Heart left ventricle (tissue), 16 donors: ENCODE data around the gene MPV17L. TPM values are rescaled to one million over a fixed set of nuclear protein-coding genes. Genes with fewer than 3 reads are reported as not detected.
"Not testable (repeated sequence)": the region's sequence is repeated elsewhere in the genome, so short reads cannot be mapped to it uniquely, and the experiment has no call there.

Experiments
- ATAC-seq, 4 donors: fragments of 200-7000 bp; cut with Tn5 transposase; one replicate each; pipeline ENCODE4 v1.9.1; 2020 to 2022; ENCODE audit warnings: moderate library complexity in 4 of 4, mild to moderate bottlenecking in 3 of 4, moderate number of reproducible peaks in 1 of 4
- DNase-seq, 5 donors: peaks; one replicate each; pipeline ENCODE4 v3.0.0-alpha.2; 2020
- H3K27ac ChIP-seq, 12 donors: fragments of 200-600 bp; sonication (generic) in 4 of 12; one replicate each; pipeline versions ENCODE4 v1.5.0 to v1.8.0; 2016 to 2022; ENCODE audit warnings: mild to moderate bottlenecking in 2 of 12
- H3K27me3 ChIP-seq, 9 donors: fragments of 200-600 bp; sonication (generic) in 2 of 9; one replicate each; pipeline versions ENCODE4 v1.5.1 to v1.8.0; 2016 to 2022; ENCODE audit warnings: mild to moderate bottlenecking in 3 of 9
- H3K36me3 ChIP-seq, 9 donors: fragments of 200-600 bp; sonication (generic) in 2 of 9; one replicate each; pipeline versions ENCODE4 v1.5.0 to v1.8.0; 2018 to 2022; ENCODE audit warnings: mild to moderate bottlenecking in 2 of 9
- H3K4me1 ChIP-seq, 12 donors: fragments of 200-600 bp; sonication (generic) in 4 of 12; one replicate each; pipeline versions ENCODE4 v1.5.0 to v1.8.0; 2016 to 2022; ENCODE audit warnings: mild to moderate bottlenecking in 3 of 12
- H3K4me3 ChIP-seq, 12 donors: fragments of 200-600 bp; sonication (generic) in 4 of 12; one replicate each; pipeline versions ENCODE4 v1.5.0 to v1.8.0; 2017 to 2022; ENCODE audit warnings: mild to moderate bottlenecking in 9 of 12, moderate library complexity in 4 of 12
- H3K9me3 ChIP-seq, 12 donors: fragments of 200-600 bp; sonication (generic) in 4 of 12; one replicate each; pipeline versions ENCODE4 v1.5.0 to v1.8.0; 2016 to 2022; ENCODE audit warnings: mild to moderate bottlenecking in 1 of 12
- CTCF ChIP-seq, 12 donors: fragments of 200-600 bp; sonication (generic) in 4 of 12; IDR thresholded peaks; one replicate each; pipeline versions ENCODE4 v1.5.0 to v1.8.0; 2018 to 2022; ENCODE audit warnings: antibody characterized with exemption in 12 of 12, mild to moderate bottlenecking in 5 of 12
- POLR2A ChIP-seq, 2 donors: fragments of 450-650 bp; IDR thresholded peaks; one replicate each; pipeline ENCODE4 v1.6.1; 2017; ENCODE audit warnings: antibody characterized with exemption in 2 of 2, mild to moderate bottlenecking in 2 of 2, moderate library complexity in 2 of 2
- WGBS, 4 donors: extraction: QIAGEN DNeasy Blood & Tissue Kit in 2 of 4; methylation state at CpG; one replicate each; pipeline versions ENCODE4 v1.1.5 to v1.1.7; 2013 to 2018; 5-methylcytosine and 5-hydroxymethylcytosine counted together
- intact Hi-C, 10 donors: fragments of 100-400 bp; cut with DNase I; formaldehyde crosslinking; loops; one replicate each; pipeline versions ENCODE4 v1.11.1 to v1.14.2; 2022
- polyA plus RNA-seq, 2 donors: library from polyadenylated mRNA; stranded (reverse); fragments of 200-250 nt; gene quantifications; one replicate each; pipeline ENCODE4 v1.2.3, GENCODE V29; 2013
- total RNA-seq, 9 donors: library from RNA; depleted of rRNA in 2 of 9; stranded (reverse); fragments of >200 nt in 2 of 9; fragmentation: NEBNext Ultra II Directional in 3 of 9; extraction: Animal tissue kit (Norgen Biotek cat#: 25700) in 3 of 9; gene quantifications; one replicate each; pipeline versions ENCODE4 v1.1.0 to v1.2.4, GENCODE V29; 2016 to 2023
- donor health status: ischemic (EF 13 %, LVEDD 7.1; RV severe dilation, severe dysfunction).
- donor health status: healthy with polysubstance abuse.
- donor health status: DM: no; HTN: yes; CAD: no.
- donor health status: DM: no; HTN: no; CAD: no.
- donor health status: ischemic (EF 25% LVEDD 6.9; RV normal size, moderate dysfunction).
- donor health status: ischemic (EF 25% LVEDD 5.7; RV mildly dilated, moderate dysfunction).
- donor health status: healthy.
- donor health status: DM: yes; HTN: yes; CAD: no.
- donor health status: ischemic (EF 35%, LVEDD 5.7; RV mildly dilated, moderate dysfunction).
- donor health status: nonischemic (EF 11% LVEDD 7.7; RV severe dilation, severe dysfunction).
- donor health status: DM: yes; HTN: yes; CAD: no.
- donor health status: PGD.
- donor health status: ischemic (EF 29% LVEDD 5.4; RV normal size, mild dysfunction).
- donor health status: nonischemic (EF 23%, LVEDD 6.1; RV moderate dilation, normal function).

The MPV17L gene
- total and polyA plus RNA-seq, 11 donors: 4.4 to 9.6 (median 7.1) TPM

- 77 to 83% (median 78%) methylated on average over 5 of the region's 5 CpGs for WGBS, 4 donors
- H3K27ac ChIP-seq, H3K9me3 ChIP-seq, ATAC-seq, DNase-seq, H3K36me3 ChIP-seq, H3K4me3 ChIP-seq, intact Hi-C loops, H3K4me1 ChIP-seq, H3K27me3 ChIP-seq: not testable (repeated sequence)
Observed at GRCh38 chr16:15389916-15390315, 5.6 kb upstream of the MPV17L start.

GRCh38 chr16:15393025-15393424 is 2.5 kb upstream of the MPV17L start:
- H3K9me3 ChIP-seq, H3K27ac ChIP-seq, ATAC-seq, H3K36me3 ChIP-seq, H3K27me3 ChIP-seq, H3K4me1 ChIP-seq, H3K4me3 ChIP-seq, intact Hi-C loops, DNase-seq: not testable (repeated sequence)
- 86 to 92% (median 89%) methylated on average over 8 of the region's 8 CpGs for WGBS, 4 donors

- H3K36me3 ChIP-seq, H3K9me3 ChIP-seq, DNase-seq, intact Hi-C loops, H3K4me1 ChIP-seq, H3K27me3 ChIP-seq: not testable (repeated sequence)
- peak in 1 of 4 donors; percentile 4 for ATAC-seq
- 87 to 93% (median 89%) methylated on average over 8 of the region's 8 CpGs for WGBS, 4 donors
- Histone ChIP-seq H3K4me3 (peak overlapping the region in 10 of 12 donors; percentile 29 to 85 (median 61)), H3K27ac (peak overlapping the region in 6 of 12 donors; percentile 47 to 79 (median 67))
Observed at GRCh38 chr16:15396509-15396829, 915 bp downstream of the MPV17L start.

DNA sequence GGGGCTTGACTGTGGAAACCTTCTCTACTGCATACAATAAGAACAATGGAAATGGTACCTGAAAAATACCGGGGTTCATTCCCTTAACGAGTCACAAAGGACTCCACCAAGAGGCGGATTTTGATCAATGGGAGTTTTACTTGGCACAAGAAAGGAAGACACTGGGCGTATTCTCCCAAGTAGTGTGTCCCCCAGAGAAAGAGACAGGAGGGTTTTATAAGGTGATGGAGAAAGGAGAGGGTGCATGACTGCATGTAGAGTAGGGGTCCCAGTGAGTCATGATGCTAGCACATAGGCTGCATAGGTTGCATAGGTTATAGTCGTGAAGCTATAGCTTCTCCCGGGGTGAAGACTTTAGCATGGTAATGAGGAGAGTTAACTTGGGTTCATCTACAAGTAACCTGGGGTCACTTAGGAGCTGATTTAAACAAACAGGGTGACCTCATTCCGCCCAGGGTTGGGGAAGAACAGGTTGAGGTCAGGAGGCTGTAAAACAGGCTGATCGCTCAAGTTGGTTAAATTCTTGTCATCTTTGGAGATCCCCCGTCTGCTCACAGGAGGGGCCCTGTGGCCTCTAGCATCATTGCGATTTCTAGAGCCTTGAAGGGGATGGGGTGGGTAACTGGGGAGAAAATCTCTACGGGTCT is 1.5 kb downstream of the MPV17L start:
- Histone ChIP-seq H3K9me3 (no peaks in the 10 kb centered on the region), H3K27ac (peak overlapping the region in 2 of 12 donors; percentile 24 to 67)
- intact Hi-C loops: no loop called here

DNA sequence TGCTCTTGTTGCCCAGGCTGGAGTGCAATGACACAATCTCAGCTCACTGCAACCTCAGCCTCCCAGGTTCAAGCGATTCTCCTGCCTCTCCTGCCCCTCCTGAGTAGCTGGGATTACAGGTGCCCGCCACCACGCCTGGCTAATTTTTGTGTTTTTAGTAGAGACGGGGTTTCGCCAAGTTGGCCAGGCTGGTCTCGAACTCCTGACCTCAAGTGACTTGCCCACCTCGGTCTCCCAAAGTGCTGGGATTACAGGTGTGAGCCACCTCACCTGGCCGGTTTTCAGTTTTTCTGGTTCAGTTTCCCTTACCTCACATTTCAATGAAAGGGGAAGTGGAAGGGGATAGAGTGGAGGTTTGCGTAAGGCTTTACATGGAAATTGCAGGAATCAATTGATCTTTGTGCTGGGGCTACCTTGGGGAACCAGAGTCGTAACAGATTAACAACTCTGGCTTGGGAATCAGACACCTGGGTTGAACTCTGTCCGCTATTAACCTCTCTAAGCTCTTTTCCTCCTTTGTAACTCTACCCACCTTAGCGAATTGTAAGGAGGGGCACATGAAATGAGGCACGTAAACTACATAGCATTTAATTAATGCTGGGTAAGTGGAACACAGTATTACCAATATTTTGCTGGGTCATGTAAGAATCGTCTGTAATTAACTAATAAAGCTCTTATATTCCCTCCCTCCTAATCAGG is 3.2 kb downstream of the MPV17L start:
- TF ChIP-seq CTCF (IDR thresholded peaks at IDR 0.05) (no peak), POLR2A (IDR thresholded peaks at IDR 0.05) (no peak)
- intact Hi-C loops: no loop called here
- Histone ChIP-seq H3K4me1 (peaks cover 0 to 7% (median 0%) of the 10 kb centered on the region in 12 donors), H3K36me3 (peaks cover 0 to 16% (median 6%) of the 10 kb centered on the region in 9 donors), H3K27ac (no peak overlapping the region), H3K9me3 (no peaks in the 10 kb centered on the region), H3K27me3 (peaks cover 0 to 7% (median 0%) of the 10 kb centered on the region in 9 donors), H3K4me3 (no peak overlapping the region)
- ATAC-seq (no peak), DNase-seq (no peak)
- WGBS, 4 donors: 82 to 90% (median 86%) methylated on average over 14 of the region's 14 CpGs

More for the DNA sequence above, 1.5 kb downstream of the MPV17L start:
- TF ChIP-seq CTCF (IDR thresholded peaks at IDR 0.05) (no peak), POLR2A (IDR thresholded peaks at IDR 0.05) (no peak)
- Histone ChIP-seq H3K36me3 (peaks cover 0 to 10% (median 3%) of the 10 kb centered on the region in 9 donors), H3K27me3 (peaks cover 0 to 7% (median 0%) of the 10 kb centered on the region in 9 donors), H3K4me1 (peaks cover 0 to 7% (median 0%) of the 10 kb centered on the region in 12 donors), H3K4me3 (no peak overlapping the region)
- ATAC-seq (no peak), DNase-seq (no peak)
- 87 to 93% (median 91%) methylated on average over 11 of the region's 11 CpGs for WGBS, 4 donors
